ENCODE data around the gene ANKLE1.

- TF ChIP-seq, protein P1, sequence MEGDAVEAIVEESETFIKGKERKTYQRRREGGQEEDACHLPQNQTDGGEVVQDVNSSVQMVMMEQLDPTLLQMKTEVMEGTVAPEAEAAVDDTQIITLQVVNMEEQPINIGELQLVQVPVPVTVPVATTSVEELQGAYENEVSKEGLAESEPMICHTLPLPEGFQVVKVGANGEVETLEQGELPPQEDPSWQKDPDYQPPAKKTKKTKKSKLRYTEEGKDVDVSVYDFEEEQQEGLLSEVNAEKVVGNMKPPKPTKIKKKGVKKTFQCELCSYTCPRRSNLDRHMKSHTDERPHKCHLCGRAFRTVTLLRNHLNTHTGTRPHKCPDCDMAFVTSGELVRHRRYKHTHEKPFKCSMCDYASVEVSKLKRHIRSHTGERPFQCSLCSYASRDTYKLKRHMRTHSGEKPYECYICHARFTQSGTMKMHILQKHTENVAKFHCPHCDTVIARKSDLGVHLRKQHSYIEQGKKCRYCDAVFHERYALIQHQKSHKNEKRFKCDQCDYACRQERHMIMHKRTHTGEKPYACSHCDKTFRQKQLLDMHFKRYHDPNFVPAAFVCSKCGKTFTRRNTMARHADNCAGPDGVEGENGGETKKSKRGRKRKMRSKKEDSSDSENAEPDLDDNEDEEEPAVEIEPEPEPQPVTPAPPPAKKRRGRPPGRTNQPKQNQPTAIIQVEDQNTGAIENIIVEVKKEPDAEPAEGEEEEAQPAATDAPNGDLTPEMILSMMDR (IDR thresholded peaks at IDR 0.05; ENCODE audit: low read depth, low read length, poor library complexity, severe bottlenecking): no peak
- TF ChIP-seq EZH2phosphoT487 (IDR thresholded peaks at IDR 0.05; ENCODE audit: borderline replicate concordance, low read length): no peak
Observed at GRCh38 chr19:17293605-17294004, 11.9 kb downstream of the ANKLE1 start.
